GM19025 (cell line): ENCODE data around the gene LINC00632.
"Not testable (repeated sequence)": the region's sequence is repeated elsewhere in the genome, so short reads cannot be mapped to it uniquely, and the experiment has no call there.

Experiments
- ATAC-seq: cut with Tn5 transposase; IDR thresholded peaks from one replicate; pipeline ENCODE4 v1.9.1; 2021; ENCODE audit warnings: mild to moderate bottlenecking, low read depth, moderate library complexity; ENCODE audit not compliant: unreplicated experiment

LINC00632 gene

DNA sequence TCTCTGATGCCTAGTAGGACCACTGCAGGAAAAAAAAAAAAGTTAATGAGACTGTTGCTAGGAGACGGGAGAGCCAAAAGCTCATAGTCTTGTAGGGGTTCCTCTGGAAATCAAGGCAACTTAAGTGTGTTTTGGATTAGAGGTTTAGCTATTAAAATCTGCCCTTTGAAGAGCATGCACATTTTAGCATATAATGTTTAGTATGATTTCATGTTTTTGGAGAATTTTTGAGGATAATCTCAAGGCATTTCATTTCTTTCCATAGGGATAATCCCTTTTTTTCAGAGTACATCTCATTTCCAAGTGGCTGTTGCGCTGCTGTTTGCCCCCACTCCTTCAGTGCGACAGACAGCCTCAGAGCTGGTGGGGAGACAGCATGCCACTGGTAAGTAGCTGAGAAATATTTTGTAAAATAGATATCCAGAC, at the start of gene LINC00632:
LINC00632 (plus strand) TSS at position 339 of the 426 bp plus-strand sequence.
- ATAC-seq: no peak

DNA sequence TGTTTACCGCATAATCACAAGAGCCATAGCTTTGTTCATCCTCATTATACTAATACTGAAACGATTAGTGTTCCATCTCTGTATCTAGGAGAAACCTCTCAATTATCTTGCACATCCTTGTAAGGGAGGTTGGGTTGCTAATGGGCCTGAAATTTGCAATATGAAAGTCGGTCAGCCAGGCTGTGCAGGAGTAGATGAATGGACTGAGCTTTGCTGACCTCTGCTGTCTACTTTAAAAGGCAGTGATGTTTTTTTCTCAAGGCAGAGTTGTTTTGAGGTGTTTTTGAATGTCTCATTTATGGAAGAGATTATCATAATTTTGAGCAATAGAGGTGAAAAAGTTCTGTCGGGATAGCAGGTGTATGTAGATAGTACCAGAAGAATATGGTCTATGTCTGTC, 47.9 kb upstream of the LINC00632 start:
- ATAC-seq: no peak

DNA sequence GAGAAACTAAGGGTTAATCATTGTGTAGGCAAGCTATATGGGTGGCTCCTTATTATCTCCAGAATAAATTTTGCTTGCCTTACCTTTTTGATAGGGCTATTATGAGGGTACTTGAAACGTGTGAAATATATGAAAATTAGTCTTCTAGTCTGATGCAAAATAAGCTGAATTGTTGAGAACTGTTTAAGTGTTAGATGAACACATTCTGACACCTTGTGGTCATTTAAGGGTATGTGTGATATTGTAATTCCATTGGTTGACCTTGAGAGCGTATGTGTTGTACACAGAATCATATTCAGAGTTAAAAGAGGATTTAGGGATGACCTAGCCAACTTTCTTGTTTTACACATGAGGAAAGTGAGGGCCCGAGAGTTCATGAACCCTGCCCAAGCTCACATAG, 44.6 kb upstream of the LINC00632 start:
- ATAC-seq: no peak

DNA sequence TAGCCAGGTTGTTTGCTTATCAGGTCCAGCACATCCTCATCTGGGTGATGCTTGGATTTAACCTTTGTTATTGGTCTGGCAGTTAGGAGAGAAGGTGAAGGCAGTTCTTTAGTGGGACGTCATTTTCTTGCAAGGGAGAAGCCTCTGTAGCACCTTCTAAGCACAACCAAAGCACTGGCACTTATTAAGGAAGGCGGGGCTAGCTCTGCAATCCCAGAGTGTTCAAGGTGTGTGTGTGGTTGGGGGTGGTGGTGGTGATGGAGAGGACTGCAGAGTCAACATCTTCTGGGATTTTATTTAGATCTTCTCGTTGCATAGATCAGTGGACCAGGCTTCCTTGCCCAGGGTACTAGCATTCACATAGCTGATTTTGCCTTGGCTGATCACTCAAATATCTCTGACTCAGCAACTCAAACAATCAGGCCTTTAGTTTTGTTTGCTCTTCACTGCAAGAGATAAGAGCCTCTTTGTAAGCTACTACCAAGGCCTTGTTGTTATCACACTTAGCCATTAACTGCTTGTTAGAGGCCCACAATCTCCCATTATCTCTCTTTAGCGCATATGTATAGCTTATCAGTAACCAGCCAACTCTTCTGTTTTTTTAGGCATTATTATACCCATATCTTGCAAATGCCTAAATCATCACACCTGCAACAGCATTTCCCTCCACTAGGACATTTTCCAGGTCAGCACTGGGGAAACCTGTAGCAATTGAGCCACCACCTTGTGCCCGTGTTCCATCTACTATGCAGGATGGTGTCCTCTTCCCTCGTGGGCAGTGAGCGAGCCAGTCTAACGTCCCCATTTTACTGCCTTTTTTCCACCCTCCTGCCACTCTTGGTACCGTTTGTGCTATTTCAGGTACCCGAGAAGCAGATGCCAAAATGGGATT, 36.5 kb upstream of the LINC00632 start:
- ATAC-seq: no peak

DNA sequence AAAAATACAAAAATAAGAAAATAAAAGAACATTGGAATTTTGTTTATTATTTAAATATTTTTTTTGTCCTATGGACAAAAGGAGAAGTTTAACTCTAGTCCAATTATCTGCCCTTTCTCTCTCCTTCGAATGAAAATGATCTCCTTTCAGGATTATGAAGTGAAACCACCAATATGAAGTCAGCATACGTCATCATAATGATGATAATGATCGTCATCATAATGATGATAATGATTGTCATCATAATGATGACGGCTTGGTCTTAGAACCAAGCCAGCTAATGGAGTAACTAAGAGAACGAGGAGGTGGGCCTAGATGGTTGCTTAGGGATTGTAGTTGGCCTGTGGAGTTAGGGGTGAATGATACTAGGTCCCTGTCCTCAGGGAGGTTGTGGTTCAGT, 21.9 kb upstream of the LINC00632 start:
- no peak for ATAC-seq

DNA sequence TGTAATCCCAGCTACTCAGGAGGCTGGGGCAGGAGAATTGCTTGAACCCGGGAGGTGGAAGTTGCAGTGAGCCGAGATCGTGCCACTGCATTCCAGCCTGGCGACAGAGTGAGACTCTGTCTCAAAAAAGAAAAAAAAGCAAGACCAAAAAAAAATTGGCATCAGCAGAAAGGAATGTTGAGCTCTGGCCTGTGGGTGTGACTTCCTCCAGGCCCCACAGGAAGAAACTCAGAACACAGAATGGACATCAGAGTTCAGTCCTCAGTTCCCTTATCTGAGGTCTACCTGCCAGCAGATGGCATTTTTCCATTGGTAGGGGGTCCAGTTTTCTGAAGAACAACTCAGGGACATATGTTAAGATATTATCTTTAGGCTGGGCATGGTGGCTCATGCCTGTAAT, 18.0 kb upstream of the LINC00632 start:
- not testable (repeated sequence) for ATAC-seq

DNA sequence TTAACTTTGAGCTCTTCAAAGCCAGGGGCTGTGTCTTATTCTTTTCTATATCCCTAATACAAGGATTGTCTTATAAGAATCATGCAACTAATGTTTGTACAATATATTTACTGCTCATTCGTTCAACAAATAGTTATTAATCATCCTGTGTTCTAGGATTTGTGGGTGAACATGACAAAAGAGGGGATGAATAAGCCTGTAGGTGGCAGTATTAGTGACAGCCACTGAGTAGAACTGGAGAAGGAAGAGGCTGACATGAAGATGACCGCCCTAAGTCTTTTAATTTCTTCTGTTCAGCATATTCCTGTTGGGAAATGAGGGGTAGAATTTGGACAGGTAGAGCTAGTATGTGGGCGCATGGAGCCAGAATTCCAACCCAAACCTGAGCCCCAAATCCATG, 11.9 kb upstream of the LINC00632 start:
- ATAC-seq: no peak

DNA sequence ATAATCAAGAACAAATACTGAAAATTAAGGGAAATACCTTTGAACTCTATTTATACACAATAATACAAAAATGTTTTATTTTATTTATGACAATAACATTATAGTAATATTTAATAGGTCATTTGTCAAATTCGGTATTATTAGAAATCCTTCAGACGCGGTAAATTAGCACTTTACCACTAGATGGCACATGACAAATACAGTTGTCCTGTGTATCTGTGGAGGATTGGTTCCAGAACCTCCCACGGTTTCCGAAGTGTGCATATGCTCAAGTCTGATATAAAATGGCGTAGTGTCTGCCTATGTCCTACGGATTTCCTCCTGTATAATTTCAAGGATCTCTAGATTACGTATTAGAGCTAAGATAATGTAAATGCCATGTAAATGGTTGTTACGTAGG, 8.1 kb upstream of the LINC00632 start:
- no peak for ATAC-seq

DNA sequence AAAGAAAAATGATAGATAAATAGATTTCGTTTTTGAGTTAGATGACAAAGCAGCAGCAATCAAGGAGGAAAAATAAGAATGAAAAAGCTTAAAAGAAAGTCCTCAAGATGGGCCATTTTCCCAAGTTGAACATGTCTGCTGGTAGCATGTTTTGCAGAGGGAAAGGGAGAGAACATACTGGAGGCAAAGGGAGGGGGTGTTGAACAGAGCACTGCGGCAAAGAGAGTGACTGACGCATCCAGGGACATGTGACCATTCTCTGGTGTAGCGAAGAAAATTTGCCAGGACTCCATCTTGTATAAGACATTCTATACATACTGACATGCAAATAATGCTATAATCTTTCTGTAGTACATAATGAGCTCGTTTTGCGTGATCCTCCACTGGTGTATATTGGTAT, 1.2 kb downstream of the LINC00632 start:
- ATAC-seq: no peak

DNA sequence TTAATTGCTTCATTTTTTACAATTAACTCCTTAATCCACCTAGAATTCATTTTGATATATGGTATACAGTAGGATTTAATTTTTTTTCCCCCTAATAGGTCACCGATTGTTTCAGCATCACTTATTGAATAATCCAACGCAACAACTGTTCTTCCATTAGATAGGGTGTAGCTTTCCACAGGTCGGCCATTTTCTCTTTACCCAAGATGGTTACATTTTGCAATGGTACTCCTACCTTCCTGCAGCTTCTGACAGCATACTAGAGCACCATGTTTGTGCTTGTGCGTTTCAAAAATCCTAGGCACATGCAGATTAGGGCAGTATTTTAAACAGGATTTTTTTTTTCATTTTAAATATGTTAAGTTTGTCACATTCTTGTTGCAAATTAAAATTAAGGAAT, 2.3 kb downstream of the LINC00632 start:
- ATAC-seq: no peak

DNA sequence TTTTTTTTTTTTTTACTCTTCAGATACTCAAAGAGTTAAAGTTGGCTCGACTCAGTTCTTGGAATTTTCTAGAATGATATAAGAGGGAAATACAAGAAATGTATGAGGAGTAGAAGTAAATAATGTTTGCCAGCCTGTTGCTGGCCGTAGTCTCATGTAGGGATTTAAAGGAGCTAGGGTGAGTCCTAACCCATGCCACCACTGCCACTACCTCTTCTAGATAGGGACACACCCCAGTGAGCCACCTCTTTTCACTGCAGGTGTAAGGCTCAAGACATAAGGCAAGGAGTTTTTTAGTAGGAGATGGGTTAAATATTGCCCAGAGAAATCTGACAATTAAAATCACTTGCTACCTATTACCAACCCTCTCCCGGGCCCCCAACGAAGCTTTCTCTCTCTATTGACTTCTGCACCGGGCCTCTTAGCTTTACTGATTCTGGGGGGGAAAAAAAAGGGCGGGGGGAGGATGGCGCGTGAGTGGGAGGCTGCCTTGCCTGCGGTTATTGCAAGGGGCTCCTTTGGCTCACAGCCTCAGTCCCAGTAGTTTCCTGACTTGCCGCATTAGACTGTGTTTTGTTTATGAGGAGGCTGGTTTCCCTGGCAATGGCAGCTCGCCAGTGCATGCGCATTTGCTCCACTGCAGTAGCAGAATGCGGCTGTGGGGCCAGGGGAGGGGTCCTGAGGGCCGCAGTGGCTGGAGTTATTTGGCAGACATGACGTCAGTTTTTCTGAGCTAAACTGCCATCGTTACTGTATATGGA, 3.0 kb downstream of the LINC00632 start:
- ATAC-seq: no peak

DNA sequence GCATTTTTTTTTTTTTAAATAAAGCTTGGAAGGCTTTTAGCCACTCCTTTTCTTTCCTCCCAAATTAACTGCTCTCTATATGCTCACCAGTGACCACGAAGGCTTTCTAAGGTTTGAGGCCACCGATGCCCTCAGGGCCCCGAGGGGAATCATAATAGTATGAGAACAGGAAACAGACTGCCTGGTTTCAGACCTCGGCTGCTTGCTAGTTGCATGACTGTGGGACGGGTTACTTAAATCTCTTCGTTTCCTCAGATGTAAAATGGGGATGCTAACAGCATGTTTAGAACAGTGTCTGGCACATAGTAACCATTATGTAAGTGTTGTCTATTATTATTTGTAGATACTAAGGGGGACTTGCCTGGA, 3.6 kb downstream of the LINC00632 start:
- ATAC-seq: no peak

DNA sequence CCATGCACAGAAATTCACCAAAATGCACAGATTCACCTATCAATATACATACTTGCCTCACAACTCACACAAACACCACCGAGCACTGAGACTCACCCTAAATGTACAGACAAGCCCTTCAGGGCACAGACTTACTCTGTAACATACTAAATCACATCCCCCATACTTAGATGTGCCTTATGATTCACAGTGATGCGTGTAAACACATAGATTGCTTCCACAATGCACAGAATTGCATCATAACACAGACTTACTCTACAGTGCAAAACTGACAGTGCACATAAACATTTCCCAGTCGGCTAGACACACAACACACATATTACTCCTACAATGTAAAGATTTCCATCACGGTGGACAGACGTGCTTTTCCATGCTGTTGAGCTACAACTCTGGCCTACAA, 6.2 kb downstream of the LINC00632 start:
- no peak for ATAC-seq

DNA sequence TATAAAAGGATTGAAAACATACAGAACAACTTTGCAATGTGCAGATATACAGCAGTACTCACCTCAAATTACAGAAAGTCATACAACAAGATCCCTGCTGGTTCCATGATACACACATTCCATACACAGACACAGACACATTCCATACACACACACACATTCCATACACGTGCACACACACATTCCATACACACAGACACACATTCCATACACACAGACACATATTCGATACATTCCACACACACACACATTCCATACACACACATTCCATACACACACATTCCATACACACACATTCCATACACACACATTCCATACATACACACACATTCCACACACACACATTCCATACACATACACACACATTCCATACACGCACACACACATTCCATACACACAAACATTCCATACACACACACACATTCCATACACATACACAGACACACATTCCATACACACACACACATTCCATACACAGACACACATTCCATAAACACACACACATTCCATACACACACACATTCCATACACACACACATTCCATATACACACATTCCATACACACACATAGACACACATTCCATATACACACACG, 13.7 kb downstream of the LINC00632 start:
- ATAC-seq: no peak

DNA sequence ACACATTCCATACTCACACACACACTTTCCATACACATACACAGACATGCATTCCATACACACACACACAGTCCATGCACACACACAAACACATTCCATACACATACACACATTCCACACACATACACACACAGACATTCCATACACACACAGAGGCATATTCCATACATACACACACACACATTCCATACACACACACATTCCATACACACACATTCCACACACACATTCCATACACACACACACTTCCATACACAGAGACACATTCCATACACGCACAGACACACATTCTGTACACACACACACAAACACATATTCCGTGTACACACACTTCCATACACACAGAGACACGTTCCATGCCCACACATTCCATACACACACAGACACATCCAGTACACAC, 14.8 kb downstream of the LINC00632 start:
- ATAC-seq: no peak

DNA sequence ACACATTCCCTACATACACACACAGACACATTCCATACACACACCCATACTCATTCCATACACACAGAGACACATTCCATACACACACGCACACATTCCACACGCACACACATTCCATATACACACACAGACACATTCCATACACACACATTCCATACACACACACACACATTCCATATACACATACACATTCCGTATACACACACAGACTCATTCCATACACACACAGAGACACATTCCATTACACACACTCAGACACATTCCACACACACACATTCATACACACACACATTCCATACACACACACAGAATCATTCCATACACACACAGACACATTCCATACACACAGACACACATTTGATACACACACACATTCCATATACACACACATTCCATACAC, 15.2 kb downstream of the LINC00632 start:
- no peak for ATAC-seq

DNA sequence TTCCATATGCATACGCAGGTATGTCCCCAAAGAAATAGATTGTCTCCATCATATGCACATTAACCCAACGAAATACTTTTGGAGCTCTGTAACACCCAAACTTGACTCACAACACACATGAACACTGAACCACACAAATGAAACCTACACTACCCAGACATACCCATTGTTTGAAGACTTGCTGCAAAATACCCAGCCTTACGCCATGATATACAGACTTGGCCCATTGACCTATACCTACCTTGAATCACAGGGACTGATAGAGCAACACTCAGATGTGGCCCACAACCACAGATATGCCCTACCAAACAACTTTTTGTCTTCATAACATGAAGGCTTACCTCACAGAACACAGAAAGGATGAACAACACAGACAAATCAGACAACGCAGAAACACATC, 15.9 kb downstream of the LINC00632 start:
- no peak for ATAC-seq

DNA sequence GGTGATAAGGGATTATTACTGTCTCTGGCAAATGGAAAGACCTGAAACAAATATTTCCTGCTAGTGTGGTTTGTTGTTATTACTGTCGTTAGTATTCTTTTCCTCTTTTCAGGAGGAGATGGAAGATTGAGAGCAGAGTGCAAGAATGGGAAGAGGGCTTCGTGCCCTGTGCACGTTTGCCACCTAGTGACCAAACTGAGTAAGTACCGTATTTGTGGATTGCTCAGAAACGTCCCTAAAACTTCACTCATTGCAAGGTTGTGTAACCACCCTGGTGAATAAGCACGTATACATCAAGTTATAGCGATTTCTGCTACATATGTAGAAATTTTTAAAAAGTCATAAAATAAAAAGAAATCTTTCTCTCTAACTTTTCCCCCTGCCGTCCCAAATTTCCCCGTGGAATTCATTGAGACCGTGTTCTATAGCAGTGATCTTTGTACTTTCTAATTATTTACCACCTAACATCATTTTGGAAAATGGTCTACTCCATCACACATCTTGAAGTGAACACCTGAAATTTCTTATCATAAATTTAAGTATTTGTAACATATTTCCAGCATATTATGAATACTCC, 24.3 kb downstream of the LINC00632 start:
- no peak for ATAC-seq

DNA sequence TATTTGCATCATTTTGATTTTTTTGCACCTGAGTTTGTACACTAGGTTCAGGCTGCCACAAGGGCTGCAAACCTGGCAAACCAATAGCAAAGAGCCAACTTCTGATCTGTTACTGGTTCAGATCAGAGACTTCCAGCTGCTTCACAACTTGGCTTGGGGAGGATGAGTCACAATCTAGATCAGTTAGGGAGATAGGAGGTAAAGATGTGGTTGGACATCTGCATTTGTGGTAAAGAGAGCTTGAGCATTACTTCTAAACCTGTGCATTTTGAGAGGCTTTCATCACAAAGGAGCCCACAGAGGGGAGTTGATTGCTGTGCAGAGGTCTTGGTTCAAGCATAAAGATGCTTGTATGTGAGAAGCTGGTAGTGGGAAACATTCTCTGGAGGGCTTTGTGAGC, 34.5 kb downstream of the LINC00632 start:
- ATAC-seq: no peak

DNA sequence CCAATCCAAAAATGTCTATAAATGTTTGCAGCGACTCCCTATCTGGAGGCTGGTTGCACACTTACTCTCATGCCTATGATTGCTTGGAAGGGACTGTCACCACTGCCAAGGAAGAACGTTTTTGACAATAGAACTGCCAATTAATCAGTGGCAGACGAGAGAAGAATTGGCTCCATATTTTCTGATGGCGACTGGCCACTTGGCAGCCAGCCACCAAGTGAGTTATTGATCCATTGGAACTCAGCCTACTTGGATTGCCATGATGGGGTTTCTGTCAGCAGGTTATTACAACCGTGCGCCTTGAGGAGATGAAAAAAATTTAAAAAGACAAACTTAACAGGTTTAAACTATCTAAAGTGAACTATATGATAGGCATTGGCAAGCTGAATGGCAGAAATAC, 47.4 kb downstream of the LINC00632 start:
- no peak for ATAC-seq

DNA sequence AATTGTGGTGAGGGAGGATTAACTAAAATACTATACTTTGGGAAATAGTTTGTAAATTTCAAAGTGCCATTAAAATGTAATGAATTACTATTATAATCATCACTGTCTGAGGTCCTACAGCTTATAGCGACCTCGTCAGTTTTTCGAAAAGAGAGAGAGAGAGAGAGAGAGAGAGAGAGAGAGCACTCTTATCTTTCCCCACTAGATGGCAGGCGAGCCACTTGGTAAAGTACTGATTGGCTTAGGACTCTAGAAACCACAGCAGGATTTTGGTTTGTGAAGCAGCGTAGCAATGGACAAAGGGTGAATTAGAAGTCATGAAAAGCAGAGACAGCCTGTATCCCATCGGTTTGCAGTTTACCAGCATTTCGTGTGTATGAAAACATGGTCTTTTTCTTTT, 52.5 kb downstream of the LINC00632 start:
- ATAC-seq: no peak
